OCI-LY7 (cell line): ENCODE data around the gene ERN1. TPM values are rescaled to one million over a fixed set of nuclear protein-coding genes. Genes with fewer than 3 reads are reported as not detected.
A peak's percentile ranks its signal among the peaks of the same experiment; 100 is the strongest.

ENCODE experiments used
- BruUV-seq: library from RNA; stranded (reverse); fragments of 400-500 nt; replicated peaks from 2 replicates; lab custom pipeline; 2021; lab: Mats Ljungman, UMichigan
- CTCF ChIA-PET: fragments of 300-600 bp; sonication (Branson Sonifier 250); formaldehyde crosslinking; loops from one replicate; lab custom pipeline; 2022; ENCODE audit warnings: antibody characterized with exemption; ENCODE audit not compliant: unreplicated experiment; lab: Charles Lee
- POLR2A ChIA-PET: fragments of 300-600 bp; sonication (Branson Sonifier 250); formaldehyde crosslinking; loops from one replicate; lab custom pipeline; 2022; ENCODE audit warnings: antibody characterized with exemption; lab: Charles Lee
- DNase-seq: peaks from one replicate; pipeline ENCODE4 v3.0.0-alpha.2; 2015; ENCODE audit warnings: low spot score
- H2AFZ ChIP-seq: fragments of 200-600 bp; sonication (generic), shearing (Covaris generic); 2 replicates; pipeline ENCODE4 v1.6.1; 2014; ENCODE audit warnings: mild to moderate bottlenecking, antibody characterized with exemption, low read length, moderate library complexity
- H3K27ac ChIP-seq: fragments of 200-600 bp; sonication (generic); 2 replicates; pipeline ENCODE4 v1.5.1; 2014; ENCODE audit warnings: mixed run types, low read depth, mild to moderate bottlenecking, moderate library complexity, low read length, inconsistent platforms; ENCODE audit not compliant: poor library complexity, severe bottlenecking
- H3K36me3 ChIP-seq: fragments of 200-600 bp; sonication (generic); 2 replicates; pipeline ENCODE4 v1.6.1; 2014; ENCODE audit warnings: mild to moderate bottlenecking, antibody characterized with exemption, low read length, moderate library complexity, mixed read lengths; ENCODE audit not compliant: insufficient read depth
- H3K4me1 ChIP-seq: fragments of 200-600 bp; sonication (generic); 2 replicates; pipeline ENCODE4 v1.5.1; 2014; ENCODE audit warnings: mild to moderate bottlenecking, low read length; ENCODE audit not compliant: insufficient read depth, poor library complexity, severe bottlenecking
- H3K4me2 ChIP-seq: fragments of 200-600 bp; sonication (generic); 2 replicates; pipeline ENCODE4 v1.6.1; 2014; ENCODE audit warnings: mild to moderate bottlenecking, low read length
- H3K4me3 ChIP-seq: fragments of 200-600 bp; sonication (generic); 2 replicates; pipeline ENCODE4 v1.5.1; 2014; ENCODE audit warnings: mild to moderate bottlenecking, low read depth, low read length; ENCODE audit not compliant: poor library complexity, severe bottlenecking
- H3K79me2 ChIP-seq: fragments of 200-600 bp; sonication (generic); 2 replicates; pipeline ENCODE4 v1.6.1; 2016; ENCODE audit warnings: low read depth, mild to moderate bottlenecking, low read length, moderate library complexity, mixed read lengths; ENCODE audit not compliant: insufficient read depth
- H3K9me2 ChIP-seq: fragments of 200-600 bp; sonication (generic); 2 replicates; pipeline ENCODE4 v1.6.1; 2016; ENCODE audit warnings: mild to moderate bottlenecking, low read length, mixed read lengths; ENCODE audit not compliant: insufficient read depth
- H3K9me3 ChIP-seq: fragments of 200-600 bp; sonication (generic); 2 replicates; pipeline ENCODE4 v1.6.1; 2014; ENCODE audit warnings: mild to moderate bottlenecking, mixed run types, low read length, mixed read lengths
- H4K20me1 ChIP-seq: fragments of 200-600 bp; sonication (generic); 2 replicates; pipeline ENCODE4 v1.6.1; 2014; ENCODE audit warnings: mild to moderate bottlenecking, antibody characterized with exemption, low read length, moderate library complexity, mixed read lengths; ENCODE audit not compliant: insufficient read depth
- EZH2phosphoT487 ChIP-seq: fragments of 200-600 bp; sonication (generic); IDR thresholded peaks from 2 replicates; pipeline ENCODE4 v1.6.1; 2018; ENCODE audit warnings: low read depth, borderline replicate concordance, mild to moderate bottlenecking, mixed run types, antibody characterized with exemption, low read length, moderate library complexity, mixed read lengths
- intact Hi-C: fragments of 100-400 bp; cut with micrococcal nuclease; formaldehyde crosslinking; loops from one replicate; pipeline ENCODE4 v1.10.0; 2022; ENCODE audit not compliant: unreplicated experiment
- total RNA-seq, 2 experiments: library from RNA; depleted of rRNA in 1 of 2; stranded (reverse); fragments of >200 nt in 1 of 2; shearing (Covaris generic) in 1 of 2; gene quantifications; 2 replicates each; pipeline ENCODE4 v1.2.3, GENCODE V29; 2014 to 2022
- TF ChIP-seq, protein P1 (sequence below): fragments of 200-600 bp; sonication (generic); conservative IDR thresholded peaks from 2 replicates; pipeline ENCODE4 v1.5.1; 2014; ENCODE audit warnings: mild to moderate bottlenecking, antibody characterized with exemption, low read length, moderate library complexity, mixed read lengths

Gene ERN1
- total RNA-seq, 2 experiments from 2014 or later, result 22.0 to 70.3 TPM

DNA sequence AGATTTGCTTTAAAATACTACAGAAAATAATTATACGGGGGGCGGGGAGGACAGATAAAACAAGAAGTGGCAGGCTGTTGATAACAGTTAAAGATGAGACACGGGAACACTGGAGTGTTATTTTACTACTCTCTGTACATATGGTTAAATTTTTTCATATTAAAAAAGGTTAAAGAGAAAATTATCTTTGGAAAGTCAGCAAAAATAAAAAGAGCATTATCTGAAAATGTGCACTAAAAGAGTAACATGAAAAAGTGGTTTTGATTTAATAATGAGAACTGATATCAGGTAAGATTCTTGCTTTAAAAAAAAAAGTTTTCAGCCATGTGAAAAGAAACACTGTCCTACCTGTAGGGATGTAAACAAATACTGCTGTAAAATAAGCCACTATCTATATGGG is 46.9 kb downstream of the ERN1 start:
- peak overlapping the region; percentile 62 for H3K27ac ChIP-seq
- H3K9me3 ChIP-seq, result no peaks in the 10 kb centered on the region
- H4K20me1 ChIP-seq, result no peaks in the 10 kb centered on the region
- CTCF ChIA-PET, result no interaction called here
- H3K36me3 ChIP-seq, result peaks cover 24% of the 10 kb centered on the region
- H3K9me2 ChIP-seq, result no peaks in the 10 kb centered on the region
- no peak for DNase-seq
- no TSS peak for BruUV-seq
- no peak overlapping the region for H3K4me3 ChIP-seq
- TF ChIP-seq, protein P1, sequence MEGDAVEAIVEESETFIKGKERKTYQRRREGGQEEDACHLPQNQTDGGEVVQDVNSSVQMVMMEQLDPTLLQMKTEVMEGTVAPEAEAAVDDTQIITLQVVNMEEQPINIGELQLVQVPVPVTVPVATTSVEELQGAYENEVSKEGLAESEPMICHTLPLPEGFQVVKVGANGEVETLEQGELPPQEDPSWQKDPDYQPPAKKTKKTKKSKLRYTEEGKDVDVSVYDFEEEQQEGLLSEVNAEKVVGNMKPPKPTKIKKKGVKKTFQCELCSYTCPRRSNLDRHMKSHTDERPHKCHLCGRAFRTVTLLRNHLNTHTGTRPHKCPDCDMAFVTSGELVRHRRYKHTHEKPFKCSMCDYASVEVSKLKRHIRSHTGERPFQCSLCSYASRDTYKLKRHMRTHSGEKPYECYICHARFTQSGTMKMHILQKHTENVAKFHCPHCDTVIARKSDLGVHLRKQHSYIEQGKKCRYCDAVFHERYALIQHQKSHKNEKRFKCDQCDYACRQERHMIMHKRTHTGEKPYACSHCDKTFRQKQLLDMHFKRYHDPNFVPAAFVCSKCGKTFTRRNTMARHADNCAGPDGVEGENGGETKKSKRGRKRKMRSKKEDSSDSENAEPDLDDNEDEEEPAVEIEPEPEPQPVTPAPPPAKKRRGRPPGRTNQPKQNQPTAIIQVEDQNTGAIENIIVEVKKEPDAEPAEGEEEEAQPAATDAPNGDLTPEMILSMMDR, result no peak
- no peak for TF ChIP-seq EZH2phosphoT487
- POLR2A ChIA-PET, result interaction anchor here (0.6 to 2.5 kb wide), 7 partner anchors 9 to 63 kb away, joined by 3 to 10 read pairs (median 5); partner anchors contain the start of gene ERN1
- H3K4me2 ChIP-seq, result peak overlapping the region; percentile 62
- H3K79me2 ChIP-seq, result peaks cover 10% of the 10 kb centered on the region; the same call in 1 of the 2 replicates
- intact Hi-C loops, result no loop called here
- peaks cover 92% of the 10 kb centered on the region for H3K4me1 ChIP-seq
- H2AFZ ChIP-seq, result no peak overlapping the region; the same call in 1 of the 2 replicates

GRCh38 chr17:64081802-64082799 is 47.8 kb downstream of the ERN1 start:
- Histone ChIP-seq H3K79me2 (peaks cover 10% of the 10 kb centered on the region; the same call in 1 of the 2 replicates), H3K9me2 (no peaks in the 10 kb centered on the region), H3K4me3 (peak overlapping the region; percentile 15), H2AFZ (peak overlapping the region; percentile 36; the same call in 1 of the 2 replicates), H3K4me2 (peak overlapping the region; percentile 62), H3K9me3 (no peaks in the 10 kb centered on the region), H3K4me1 (peaks cover 92% of the 10 kb centered on the region), H4K20me1 (no peaks in the 10 kb centered on the region), H3K27ac (peak overlapping the region; percentile 62), H3K36me3 (peaks cover 32% of the 10 kb centered on the region)
- peak; percentile 78 for DNase-seq
- intact Hi-C loops, result no loop called here
- ChIA-PET POLR2A (interaction anchor here (0.5 to 2.5 kb wide), 9 partner anchors 8 to 756 kb away, joined by 3 to 10 read pairs (median 4); no protein-coding TSS in a partner anchor), CTCF (interaction anchor here (0.5 to 1.3 kb wide), 2 partner anchors 50 to 421 kb away, joined by 3 read pairs; no protein-coding TSS in a partner anchor)
- TSS peak; percentile 98 for BruUV-seq
- TF ChIP-seq, protein P1, result peak; percentile 18; the same call in 1 of the 2 replicates
- no peak for TF ChIP-seq EZH2phosphoT487
